Measurements from ENCODE around the gene NAALADL2.

The NAALADL2 gene

DNA sequence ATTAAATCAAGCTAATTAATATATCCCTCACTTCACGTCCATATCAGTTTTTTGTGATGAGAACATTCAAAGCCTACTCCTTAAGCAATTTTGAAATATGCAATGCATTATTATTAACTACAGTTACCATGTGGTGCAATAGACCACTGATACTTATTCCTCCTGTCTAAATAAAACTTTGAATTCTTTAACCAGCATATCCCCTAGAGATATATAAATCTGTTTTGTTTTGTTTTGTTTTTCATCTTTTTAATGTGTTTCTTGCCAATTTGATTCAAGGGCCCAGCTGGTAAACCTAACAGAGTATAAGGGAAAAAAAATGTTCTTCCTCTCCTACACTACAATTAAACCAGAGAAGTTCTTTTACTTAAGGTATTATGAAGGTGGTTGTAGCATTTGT is 524.2 kb downstream of the NAALADL2 start:
- no CpG with 5 or more reads among the region's 1 CpG for WGBS (ENCODE audit: insufficient coverage, insufficient read length)
- H3K27ac ChIP-seq (ENCODE audit: low read length) = no peak overlapping the region
- H3K4me3 ChIP-seq (ENCODE audit: low read length) = no peak overlapping the region
- no peak for DNase-seq (ENCODE audit: low read depth, low spot score)
- no peaks in the 10 kb centered on the region for H3K36me3 ChIP-seq (ENCODE audit: control insufficient read depth, insufficient read depth, low read length)
- H3K9me3 ChIP-seq (ENCODE audit: control insufficient read depth, insufficient read depth, low read length) = no peaks in the 10 kb centered on the region
- H3K4me1 ChIP-seq (ENCODE audit: control insufficient read depth, insufficient read depth, low read length) = no peaks in the 10 kb centered on the region
- H3K27me3 ChIP-seq (ENCODE audit: control insufficient read depth, insufficient read depth, low read length) = no peaks in the 10 kb centered on the region

DNA sequence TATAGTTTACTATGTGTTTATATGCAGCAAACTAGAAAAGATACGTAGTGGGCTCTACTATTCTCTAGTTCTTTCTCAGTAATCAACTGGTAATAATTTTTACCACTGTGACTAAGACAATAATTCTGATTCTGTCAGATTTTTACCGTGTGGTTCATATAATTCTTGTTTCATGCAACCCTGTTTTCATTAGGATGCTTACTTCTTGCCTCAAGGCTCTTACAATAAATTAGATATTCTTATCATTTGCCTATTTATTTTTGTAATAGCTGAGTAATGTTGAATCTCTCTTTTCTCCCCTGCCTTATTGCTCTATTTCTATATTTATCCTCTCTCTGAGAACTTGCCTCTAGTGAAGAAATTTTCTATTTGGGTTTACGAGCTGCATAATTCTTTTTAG is 524.7 kb downstream of the NAALADL2 start:
- H3K27me3 ChIP-seq (ENCODE audit: control insufficient read depth, insufficient read depth, low read length) = no peaks in the 10 kb centered on the region
- H3K27ac ChIP-seq (ENCODE audit: low read length) = no peak overlapping the region
- no CpG with 5 or more reads among the region's 3 CpGs for WGBS (ENCODE audit: insufficient coverage, insufficient read length)
- no peaks in the 10 kb centered on the region for H3K36me3 ChIP-seq (ENCODE audit: control insufficient read depth, insufficient read depth, low read length)
- H3K9me3 ChIP-seq (ENCODE audit: control insufficient read depth, insufficient read depth, low read length) = no peaks in the 10 kb centered on the region
- DNase-seq (ENCODE audit: low read depth, low spot score) = no peak
- no peaks in the 10 kb centered on the region for H3K4me1 ChIP-seq (ENCODE audit: control insufficient read depth, insufficient read depth, low read length)
- H3K4me3 ChIP-seq (ENCODE audit: low read length) = no peak overlapping the region

DNA sequence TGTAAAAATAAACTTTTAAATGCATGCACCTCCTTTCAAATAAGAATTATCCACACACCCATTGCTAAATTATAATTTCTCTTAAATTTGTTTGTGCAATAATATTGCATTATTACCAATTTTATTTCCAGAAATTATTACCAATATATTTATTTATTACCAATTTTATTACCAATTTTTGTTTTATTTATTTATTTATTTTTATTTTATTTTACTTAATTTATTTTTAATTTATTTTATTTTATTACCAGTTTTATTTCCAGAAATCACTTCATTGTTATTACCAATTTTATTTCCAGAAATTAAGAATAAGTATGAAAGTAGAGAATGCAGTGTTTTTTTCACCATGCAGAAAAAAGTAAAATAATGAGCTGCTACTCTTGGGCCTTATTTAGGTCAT is 525.4 kb downstream of the NAALADL2 start:
- H3K36me3 ChIP-seq (ENCODE audit: control insufficient read depth, insufficient read depth, low read length) = no peaks in the 10 kb centered on the region
- H3K9me3 ChIP-seq (ENCODE audit: control insufficient read depth, insufficient read depth, low read length) = no peaks in the 10 kb centered on the region
- no peak overlapping the region for H3K27ac ChIP-seq (ENCODE audit: low read length)
- DNase-seq (ENCODE audit: low read depth, low spot score) = no peak
- H3K27me3 ChIP-seq (ENCODE audit: control insufficient read depth, insufficient read depth, low read length) = no peaks in the 10 kb centered on the region
- no peaks in the 10 kb centered on the region for H3K4me1 ChIP-seq (ENCODE audit: control insufficient read depth, insufficient read depth, low read length)
- no peak overlapping the region for H3K4me3 ChIP-seq (ENCODE audit: low read length)

DNA sequence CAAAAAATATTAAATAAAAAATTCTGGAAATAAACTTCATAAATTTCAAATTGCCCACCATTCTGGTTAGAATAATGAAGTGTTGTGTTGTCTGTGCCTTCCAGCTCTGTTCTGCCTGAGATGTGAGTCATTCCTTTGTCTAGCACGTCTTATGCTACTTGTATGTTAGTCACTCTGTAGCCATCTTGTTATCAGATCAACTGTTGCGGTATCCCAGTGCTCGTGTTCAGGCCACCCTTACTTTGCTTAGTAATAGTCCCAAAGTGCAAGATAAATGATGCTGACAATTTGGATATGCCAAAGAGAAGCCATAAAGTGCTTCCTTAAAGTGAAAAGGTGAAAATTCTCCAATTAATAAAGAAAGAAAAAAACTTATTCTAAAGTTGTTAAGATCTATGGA is 527.5 kb downstream of the NAALADL2 start:
- WGBS (ENCODE audit: insufficient coverage, insufficient read length) = no CpG with 5 or more reads among the region's 3 CpGs
- Histone ChIP-seq H3K4me1 (ENCODE audit: control insufficient read depth, insufficient read depth, low read length) (no peaks in the 10 kb centered on the region), H3K4me3 (ENCODE audit: low read length) (no peak overlapping the region), H3K27me3 (ENCODE audit: control insufficient read depth, insufficient read depth, low read length) (no peaks in the 10 kb centered on the region), H3K27ac (ENCODE audit: low read length) (no peak overlapping the region), H3K9me3 (ENCODE audit: control insufficient read depth, insufficient read depth, low read length) (no peaks in the 10 kb centered on the region), H3K36me3 (ENCODE audit: control insufficient read depth, insufficient read depth, low read length) (no peaks in the 10 kb centered on the region)
- no peak for DNase-seq (ENCODE audit: low read depth, low spot score)

DNA sequence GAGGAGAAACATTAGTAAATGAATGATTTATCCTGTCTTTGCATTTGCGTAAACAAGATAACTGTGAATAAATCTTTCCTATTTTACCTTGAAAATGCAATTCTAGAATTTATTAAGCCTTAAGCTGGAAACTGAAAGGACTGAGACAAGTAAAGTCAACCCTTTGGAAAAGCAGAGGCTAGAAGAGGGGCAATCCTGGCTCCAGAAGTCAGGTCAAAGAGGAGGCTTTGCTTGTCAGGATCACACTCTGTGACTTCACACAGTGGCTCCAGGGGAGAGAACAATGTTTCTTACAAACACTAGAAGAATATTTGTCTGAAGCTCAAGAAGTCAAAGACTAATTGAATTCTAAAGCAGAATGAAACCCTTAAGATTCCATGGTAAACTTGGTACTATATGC is 530.4 kb downstream of the NAALADL2 start:
- Histone ChIP-seq H3K4me3 (ENCODE audit: low read length) (no peak overlapping the region), H3K27me3 (ENCODE audit: control insufficient read depth, insufficient read depth, low read length) (no peaks in the 10 kb centered on the region), H3K9me3 (ENCODE audit: control insufficient read depth, insufficient read depth, low read length) (no peaks in the 10 kb centered on the region), H3K27ac (ENCODE audit: low read length) (no peak overlapping the region), H3K4me1 (ENCODE audit: control insufficient read depth, insufficient read depth, low read length) (no peaks in the 10 kb centered on the region), H3K36me3 (ENCODE audit: control insufficient read depth, insufficient read depth, low read length) (no peaks in the 10 kb centered on the region)
- DNase-seq (ENCODE audit: low read depth, low spot score) = no peak
- no CpG with 5 or more reads among the region's 1 CpG for WGBS (ENCODE audit: insufficient coverage, insufficient read length)

DNA sequence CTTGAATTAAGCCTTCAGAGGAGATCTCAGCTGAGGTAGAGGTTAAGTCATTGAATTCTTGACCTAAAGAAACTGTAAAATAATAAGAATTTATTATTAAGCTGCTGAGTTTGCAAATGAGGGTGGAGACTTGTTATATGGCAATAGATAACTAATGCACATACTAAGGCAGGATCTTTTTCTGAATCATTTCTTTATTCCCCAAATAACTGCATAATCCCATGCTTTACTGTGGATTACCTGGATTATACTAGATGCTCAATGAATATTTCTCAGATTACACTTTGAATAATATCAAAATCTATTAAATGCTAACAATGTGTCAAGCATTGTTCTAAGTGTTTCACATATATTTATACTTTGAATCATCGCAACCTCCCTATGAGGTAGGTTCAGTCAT is 532.5 kb downstream of the NAALADL2 start:
- DNase-seq (ENCODE audit: low read depth, low spot score) = no peak
- no peaks in the 10 kb centered on the region for H3K36me3 ChIP-seq (ENCODE audit: control insufficient read depth, insufficient read depth, low read length)
- H3K9me3 ChIP-seq (ENCODE audit: control insufficient read depth, insufficient read depth, low read length) = no peaks in the 10 kb centered on the region
- H3K27me3 ChIP-seq (ENCODE audit: control insufficient read depth, insufficient read depth, low read length) = no peaks in the 10 kb centered on the region
- no peak overlapping the region for H3K27ac ChIP-seq (ENCODE audit: low read length)
- WGBS (ENCODE audit: insufficient coverage, insufficient read length) = no CpG with 5 or more reads among the region's 1 CpG
- H3K4me3 ChIP-seq (ENCODE audit: low read length) = no peak overlapping the region
- no peaks in the 10 kb centered on the region for H3K4me1 ChIP-seq (ENCODE audit: control insufficient read depth, insufficient read depth, low read length)

DNA sequence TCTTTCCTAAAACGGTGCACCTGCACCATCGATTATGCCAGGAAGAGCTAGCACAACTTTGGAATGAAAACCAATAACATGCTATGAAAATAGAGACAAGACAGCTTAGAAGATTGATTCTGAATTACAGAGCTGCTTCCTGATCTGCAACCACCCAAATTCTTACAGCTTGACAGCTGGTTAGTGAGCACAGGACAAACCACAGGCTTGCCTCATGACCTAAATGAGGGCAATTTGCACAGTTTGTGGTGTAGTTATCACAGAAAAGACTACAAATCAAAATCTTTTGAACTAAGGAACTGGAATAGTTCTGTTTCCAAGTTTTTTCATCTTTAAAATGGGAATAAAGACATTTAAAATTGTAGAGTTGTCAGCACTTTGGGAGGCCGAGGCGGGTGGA is 533.5 kb downstream of the NAALADL2 start:
- WGBS (ENCODE audit: insufficient coverage, insufficient read length) = no CpG with 5 or more reads among the region's 4 CpGs
- H3K27ac ChIP-seq (ENCODE audit: low read length) = no peak overlapping the region

DNA sequence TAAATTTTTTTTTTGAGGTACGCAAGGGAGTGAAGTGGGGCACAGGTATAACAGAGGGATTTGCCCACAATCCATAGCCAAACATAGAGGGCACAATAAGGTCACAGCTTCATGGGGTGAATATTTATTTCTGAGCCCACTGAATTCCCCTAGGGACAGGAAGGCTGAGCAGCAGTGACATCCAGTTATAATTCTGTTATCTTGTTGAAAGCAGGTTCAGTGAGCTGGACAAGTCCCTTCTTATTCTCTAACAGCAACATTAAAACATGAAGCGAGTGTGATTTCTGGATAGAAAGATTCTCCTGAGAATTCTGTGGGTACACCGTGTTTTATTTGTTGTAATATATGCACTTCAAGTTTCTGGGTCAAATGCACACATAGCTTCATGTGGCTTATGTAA is 538.2 kb downstream of the NAALADL2 start:
- no peaks in the 10 kb centered on the region for H3K27me3 ChIP-seq (ENCODE audit: control insufficient read depth, insufficient read depth, low read length)
- WGBS (ENCODE audit: insufficient coverage, insufficient read length) = no CpG with 5 or more reads among the region's 3 CpGs
- H3K4me3 ChIP-seq (ENCODE audit: low read length) = no peak overlapping the region
- H3K4me1 ChIP-seq (ENCODE audit: control insufficient read depth, insufficient read depth, low read length) = no peaks in the 10 kb centered on the region
- no peaks in the 10 kb centered on the region for H3K36me3 ChIP-seq (ENCODE audit: control insufficient read depth, insufficient read depth, low read length)
- no peak overlapping the region for H3K27ac ChIP-seq (ENCODE audit: low read length)
- no peaks in the 10 kb centered on the region for H3K9me3 ChIP-seq (ENCODE audit: control insufficient read depth, insufficient read depth, low read length)
- DNase-seq (ENCODE audit: low read depth, low spot score) = no peak

More for the DNA sequence above, 533.5 kb downstream of the NAALADL2 start:
- DNase-seq (ENCODE audit: low read depth, low spot score) = no peak
- no peak overlapping the region for H3K4me3 ChIP-seq (ENCODE audit: low read length)
- no peaks in the 10 kb centered on the region for H3K4me1 ChIP-seq (ENCODE audit: control insufficient read depth, insufficient read depth, low read length)
- no peaks in the 10 kb centered on the region for H3K9me3 ChIP-seq (ENCODE audit: control insufficient read depth, insufficient read depth, low read length)
- H3K36me3 ChIP-seq (ENCODE audit: control insufficient read depth, insufficient read depth, low read length) = no peaks in the 10 kb centered on the region
- H3K27me3 ChIP-seq (ENCODE audit: control insufficient read depth, insufficient read depth, low read length) = no peaks in the 10 kb centered on the region

DNA sequence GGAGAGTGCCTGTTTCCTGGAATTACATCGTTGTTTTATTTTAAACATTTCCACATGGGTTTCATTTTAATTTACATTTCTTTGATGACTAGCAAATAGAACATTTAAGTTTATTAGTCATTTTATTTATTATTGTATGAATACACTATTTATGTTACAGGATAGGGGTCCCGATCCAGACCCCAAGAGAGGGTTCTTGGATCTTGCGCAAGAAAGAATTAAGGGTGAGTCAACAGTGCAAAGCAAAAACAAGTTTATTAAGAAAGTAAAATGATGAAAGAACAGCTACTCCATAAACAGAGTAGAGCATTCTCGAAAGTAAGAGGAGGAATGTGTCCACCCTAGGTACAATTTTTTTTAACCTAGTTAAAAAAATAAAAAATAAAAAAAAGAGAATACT is 539.5 kb downstream of the NAALADL2 start:
- H3K27ac ChIP-seq (ENCODE audit: low read length) = no peak overlapping the region
- no peak overlapping the region for H3K4me3 ChIP-seq (ENCODE audit: low read length)
- H3K36me3 ChIP-seq (ENCODE audit: control insufficient read depth, insufficient read depth, low read length) = no peaks in the 10 kb centered on the region
- no peaks in the 10 kb centered on the region for H3K9me3 ChIP-seq (ENCODE audit: control insufficient read depth, insufficient read depth, low read length)
- no peaks in the 10 kb centered on the region for H3K4me1 ChIP-seq (ENCODE audit: control insufficient read depth, insufficient read depth, low read length)
- no peaks in the 10 kb centered on the region for H3K27me3 ChIP-seq (ENCODE audit: control insufficient read depth, insufficient read depth, low read length)
- no peak for DNase-seq (ENCODE audit: low read depth, low spot score)
- WGBS (ENCODE audit: insufficient coverage, insufficient read length) = no CpG with 5 or more reads among the region's 4 CpGs

DNA sequence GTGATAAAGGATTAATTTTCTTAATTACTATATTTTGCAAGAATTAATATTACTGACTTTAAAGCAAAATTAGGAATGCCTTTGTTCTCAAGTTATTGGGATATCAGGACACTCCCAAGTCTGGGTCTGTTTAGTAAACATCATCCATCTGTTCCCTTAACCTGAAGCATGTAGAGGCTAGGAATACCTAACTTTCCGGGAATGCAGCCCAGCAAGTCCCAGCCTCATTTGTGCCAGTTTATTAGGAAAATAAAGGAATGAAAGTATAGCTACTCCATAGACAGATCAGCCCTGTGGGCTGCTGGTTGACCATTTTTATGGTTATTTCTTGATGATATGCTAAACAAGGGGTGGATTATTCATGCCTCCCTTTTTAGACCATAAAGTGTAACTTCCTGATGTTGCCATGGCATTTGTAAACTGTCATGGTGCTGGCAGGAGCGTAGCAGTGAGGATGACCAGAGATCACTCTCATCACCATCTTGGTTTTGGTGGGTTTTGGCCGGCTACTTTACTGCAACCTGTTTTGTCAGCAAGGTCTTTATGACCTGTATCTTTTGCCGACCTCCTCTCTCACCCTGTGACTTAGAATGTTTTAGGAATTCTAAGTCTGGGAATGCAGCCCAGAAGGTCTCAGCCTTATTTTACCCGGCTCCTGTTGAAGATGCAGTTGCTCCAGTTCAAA is 540.2 kb downstream of the NAALADL2 start:
- Histone ChIP-seq H3K9me3 (ENCODE audit: control insufficient read depth, insufficient read depth, low read length) (no peaks in the 10 kb centered on the region), H3K36me3 (ENCODE audit: control insufficient read depth, insufficient read depth, low read length) (no peaks in the 10 kb centered on the region), H3K4me3 (ENCODE audit: low read length) (no peak overlapping the region), H3K4me1 (ENCODE audit: control insufficient read depth, insufficient read depth, low read length) (no peaks in the 10 kb centered on the region), H3K27ac (ENCODE audit: low read length) (no peak overlapping the region), H3K27me3 (ENCODE audit: control insufficient read depth, insufficient read depth, low read length) (no peaks in the 10 kb centered on the region)
- WGBS (ENCODE audit: insufficient coverage, insufficient read length) = no CpG with 5 or more reads among the region's 5 CpGs
- no peak for DNase-seq (ENCODE audit: low read depth, low spot score)

DNA sequence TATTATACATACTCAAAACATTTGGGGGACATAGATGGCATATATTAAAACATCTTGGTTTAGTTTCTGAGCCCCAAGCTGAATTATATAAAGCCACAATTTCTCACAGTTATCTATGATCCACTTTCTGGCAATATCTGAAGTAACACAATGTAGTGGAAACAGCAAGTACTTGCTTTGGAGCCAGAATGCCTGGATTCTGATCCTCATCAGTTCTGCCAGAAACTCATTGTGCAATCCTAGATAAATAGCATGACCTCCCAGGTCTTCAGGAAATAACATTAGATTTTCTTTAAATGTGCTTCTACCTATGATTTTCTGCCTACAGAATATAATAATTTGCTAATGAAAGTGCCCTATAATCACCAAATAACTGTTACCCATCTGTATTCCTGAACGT is 544.9 kb downstream of the NAALADL2 start:
- no peak overlapping the region for H3K27ac ChIP-seq (ENCODE audit: low read length)
- no peaks in the 10 kb centered on the region for H3K27me3 ChIP-seq (ENCODE audit: control insufficient read depth, insufficient read depth, low read length)
- no CpG with 5 or more reads among the region's 1 CpG for WGBS (ENCODE audit: insufficient coverage, insufficient read length)
- H3K9me3 ChIP-seq (ENCODE audit: control insufficient read depth, insufficient read depth, low read length) = no peaks in the 10 kb centered on the region
- no peak overlapping the region for H3K4me3 ChIP-seq (ENCODE audit: low read length)
- no peaks in the 10 kb centered on the region for H3K4me1 ChIP-seq (ENCODE audit: control insufficient read depth, insufficient read depth, low read length)
- no peak for DNase-seq (ENCODE audit: low read depth, low spot score)
- no peaks in the 10 kb centered on the region for H3K36me3 ChIP-seq (ENCODE audit: control insufficient read depth, insufficient read depth, low read length)

Data from iPS DF 6.9 (cell line).